HG03139 (cell line): ENCODE results near the gene OR6C76.

Source experiments
- ATAC-seq: cut with Tn5 transposase; IDR thresholded peaks from one replicate; pipeline ENCODE4 v1.9.1; 2021; ENCODE audit not compliant: unreplicated experiment

OR6C76 gene

GRCh38 chr12:55467836-55468235, 41.8 kb downstream of the OR6C76 start:
- no peak for ATAC-seq

GRCh38 chr12:55469291-55469690, 43.2 kb downstream of the OR6C76 start:
- ATAC-seq: no peak

GRCh38 chr12:55470088-55470829, 44.2 kb downstream of the OR6C76 start, which contains the start of gene OR6C70:
Gene OR6C70, minus strand, starts transcription at chr12:55470138. Its CDS starts 0 bp downstream, at chr12:55470138.
- no peak for ATAC-seq

GRCh38 chr12:55472264-55472663, 46.2 kb downstream of the OR6C76 start:
- ATAC-seq: no peak
